Measurements from ENCODE around the gene ST13. TPM values are rescaled to one million over a fixed set of nuclear protein-coding genes. Genes with fewer than 3 reads are reported as not detected.

The ST13 gene
- polyA plus RNA-seq, 1 donor (not counting 4 experiments of a cell fraction or from before 2014, with no cell fraction given) = 185 TPM

DNA sequence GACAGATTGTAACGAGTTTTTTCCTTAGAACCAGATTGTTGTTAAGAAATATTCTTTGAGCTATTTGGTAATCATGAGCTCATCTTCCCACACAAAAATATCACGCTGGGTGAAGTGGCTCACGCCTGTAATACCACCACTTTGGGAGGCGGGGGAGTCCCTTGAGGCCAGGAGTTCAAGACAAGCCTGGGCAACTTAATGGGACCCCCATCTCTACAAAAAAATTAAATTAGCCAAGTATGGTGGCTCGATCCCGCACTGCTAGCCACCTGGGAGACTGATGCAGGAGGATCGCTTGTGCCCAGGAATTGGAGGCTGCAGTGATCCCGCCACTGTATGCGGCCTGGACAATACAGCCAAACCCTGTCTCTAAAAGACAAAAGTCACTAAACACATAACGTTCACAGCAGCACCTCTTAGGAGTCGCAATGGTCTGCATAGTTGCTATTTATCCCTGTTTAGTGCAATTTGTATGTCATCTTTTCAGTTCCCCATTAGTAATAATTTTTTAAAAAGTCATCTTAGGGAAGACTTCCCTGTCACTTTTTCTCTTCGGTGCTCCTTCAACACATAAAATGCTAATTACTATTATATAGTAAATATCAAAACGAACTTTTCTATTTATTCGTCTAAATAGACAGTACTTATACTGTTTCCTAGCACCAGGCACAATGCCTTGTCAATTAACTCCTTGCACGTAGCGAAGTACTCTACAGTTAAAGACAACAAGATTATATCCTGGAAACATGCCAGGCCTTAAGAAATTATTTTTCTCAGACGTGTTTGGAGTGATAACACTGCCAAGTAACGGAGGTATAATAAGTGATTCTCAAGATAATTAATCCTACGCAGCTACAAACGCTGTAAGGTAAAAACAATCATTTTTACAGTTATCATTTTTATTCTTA, 1.1 kb downstream of the ST13 start:
- Histone ChIP-seq H4K20me1 (ENCODE audit: control insufficient read depth, extremely low read depth, insufficient read depth, low read length) (no peaks in the 10 kb centered on the region), H3K4me1 (ENCODE audit: control insufficient read depth, extremely low read depth, insufficient read depth, low read length) (peaks cover 27% of the 10 kb centered on the region), H3K4me2 (ENCODE audit: control insufficient read depth, extremely low read depth, insufficient read depth, low read depth, low read length) (peak overlapping the region; percentile 87), H3K4me3 (ENCODE audit: control insufficient read depth in 2 of 3, extremely low read depth in 1 of 3, insufficient read depth in 2 of 3, low read depth in 1 of 3, low read length in 3 of 3) (peak overlapping the region; percentile 89 to 99 (median 95)), H3K36me3 (ENCODE audit: control insufficient read depth in 2 of 2, extremely low read depth in 1 of 2, insufficient read depth in 2 of 2, low read length in 2 of 2) (no peaks in the 10 kb centered on the region), H3K9ac (ENCODE audit: control insufficient read depth, extremely low read depth, insufficient read depth, low read length) (peak overlapping the region; percentile 97), H3K9me1 (ENCODE audit: control insufficient read depth, extremely low read depth, insufficient read depth, low read length) (no peaks in the 10 kb centered on the region), H3K27me3 (ENCODE audit: control insufficient read depth, extremely low read depth, insufficient read depth, low read length) (no peaks in the 10 kb centered on the region), H2AFZ (ENCODE audit: control insufficient read depth, low read length) (no peak overlapping the region), H3K79me2 (ENCODE audit: control insufficient read depth, insufficient read depth, low read length) (peaks cover 94% of the 10 kb centered on the region), H3K27ac (ENCODE audit: control insufficient read depth, insufficient read depth, low read length) (peak overlapping the region; percentile 98), H3K9me3 (ENCODE audit: control insufficient read depth, low read depth, low read length) (no peaks in the 10 kb centered on the region)
- DNase-seq (ENCODE audit: low read depth, low spot score) (no peak), FAIRE-seq (no peak)
- dilution Hi-C loops (cut with MboI; ENCODE audit: extremely low pct_ligation_motif_present, low sequenced_read_pairs) = no loop called here
- TF ChIP-seq, protein P1, sequence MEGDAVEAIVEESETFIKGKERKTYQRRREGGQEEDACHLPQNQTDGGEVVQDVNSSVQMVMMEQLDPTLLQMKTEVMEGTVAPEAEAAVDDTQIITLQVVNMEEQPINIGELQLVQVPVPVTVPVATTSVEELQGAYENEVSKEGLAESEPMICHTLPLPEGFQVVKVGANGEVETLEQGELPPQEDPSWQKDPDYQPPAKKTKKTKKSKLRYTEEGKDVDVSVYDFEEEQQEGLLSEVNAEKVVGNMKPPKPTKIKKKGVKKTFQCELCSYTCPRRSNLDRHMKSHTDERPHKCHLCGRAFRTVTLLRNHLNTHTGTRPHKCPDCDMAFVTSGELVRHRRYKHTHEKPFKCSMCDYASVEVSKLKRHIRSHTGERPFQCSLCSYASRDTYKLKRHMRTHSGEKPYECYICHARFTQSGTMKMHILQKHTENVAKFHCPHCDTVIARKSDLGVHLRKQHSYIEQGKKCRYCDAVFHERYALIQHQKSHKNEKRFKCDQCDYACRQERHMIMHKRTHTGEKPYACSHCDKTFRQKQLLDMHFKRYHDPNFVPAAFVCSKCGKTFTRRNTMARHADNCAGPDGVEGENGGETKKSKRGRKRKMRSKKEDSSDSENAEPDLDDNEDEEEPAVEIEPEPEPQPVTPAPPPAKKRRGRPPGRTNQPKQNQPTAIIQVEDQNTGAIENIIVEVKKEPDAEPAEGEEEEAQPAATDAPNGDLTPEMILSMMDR (optimal IDR thresholded peaks at IDR 0.05 in 1 of 3, IDR thresholded peaks at IDR 0.05 in 1 of 3, conservative IDR thresholded peaks at IDR 0.05 in 1 of 3; ENCODE audit: extremely low read depth in 1 of 3, insufficient read depth in 2 of 3, low read length in 3 of 3) = no peak
- TF ChIP-seq EZH2 (IDR thresholded peaks at IDR 0.05; ENCODE audit: low read length) = no peak

DNA sequence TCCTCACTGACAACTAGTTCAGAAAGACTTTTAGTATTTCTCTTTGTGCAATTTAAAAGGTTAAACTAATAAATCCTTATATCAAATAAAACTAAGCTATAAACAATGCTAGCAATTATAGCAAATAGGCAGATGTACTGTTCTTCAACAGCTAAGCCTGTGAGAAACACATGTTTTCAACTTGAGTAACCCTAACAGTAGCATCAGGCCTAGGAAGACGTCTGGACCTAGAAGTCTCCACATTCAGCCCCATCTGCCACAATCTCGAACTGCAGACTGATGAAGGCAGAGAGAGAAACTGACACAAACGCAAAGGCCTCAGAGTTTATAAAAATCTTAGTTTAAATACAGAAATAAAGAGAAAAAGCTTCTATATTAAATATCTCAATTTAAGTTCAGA, 2.5 kb downstream of the ST13 start:
- FAIRE-seq (no peak), DNase-seq (ENCODE audit: low read depth, low spot score) (no peak)
- no peak for TF ChIP-seq EZH2 (IDR thresholded peaks at IDR 0.05; ENCODE audit: low read length)
- TF ChIP-seq, protein P1 (optimal IDR thresholded peaks at IDR 0.05 in 1 of 3, IDR thresholded peaks at IDR 0.05 in 1 of 3, conservative IDR thresholded peaks at IDR 0.05 in 1 of 3; ENCODE audit: extremely low read depth in 1 of 3, insufficient read depth in 2 of 3, low read length in 3 of 3) = no peak
- H3K4me3 ChIP-seq (ENCODE audit: control insufficient read depth in 2 of 3, extremely low read depth in 1 of 3, insufficient read depth in 2 of 3, low read depth in 1 of 3, low read length in 3 of 3) = peak overlapping the region; percentile 2 to 99 (median 95)
- H2AFZ ChIP-seq (ENCODE audit: control insufficient read depth, low read length) = no peak overlapping the region
- no peaks in the 10 kb centered on the region for H4K20me1 ChIP-seq (ENCODE audit: control insufficient read depth, extremely low read depth, insufficient read depth, low read length)
- H3K4me2 ChIP-seq (ENCODE audit: control insufficient read depth, extremely low read depth, insufficient read depth, low read depth, low read length) = peak overlapping the region; percentile 87
- peak overlapping the region; percentile 59 for H3K27ac ChIP-seq (ENCODE audit: control insufficient read depth, insufficient read depth, low read length)
- peak overlapping the region; percentile 97 for H3K9ac ChIP-seq (ENCODE audit: control insufficient read depth, extremely low read depth, insufficient read depth, low read length)
- peaks cover 0 to 3% of the 10 kb centered on the region in 2 experiments for H3K36me3 ChIP-seq (ENCODE audit: control insufficient read depth in 2 of 2, extremely low read depth in 1 of 2, insufficient read depth in 2 of 2, low read length in 2 of 2)
- no peaks in the 10 kb centered on the region for H3K9me3 ChIP-seq (ENCODE audit: control insufficient read depth, low read depth, low read length)
- H3K79me2 ChIP-seq (ENCODE audit: control insufficient read depth, insufficient read depth, low read length) = peaks cover 92% of the 10 kb centered on the region
- peaks cover 26% of the 10 kb centered on the region for H3K4me1 ChIP-seq (ENCODE audit: control insufficient read depth, extremely low read depth, insufficient read depth, low read length)
- H3K9me1 ChIP-seq (ENCODE audit: control insufficient read depth, extremely low read depth, insufficient read depth, low read length) = no peaks in the 10 kb centered on the region
- dilution Hi-C loops (cut with MboI; ENCODE audit: extremely low pct_ligation_motif_present, low sequenced_read_pairs) = no loop called here
- H3K27me3 ChIP-seq (ENCODE audit: control insufficient read depth, extremely low read depth, insufficient read depth, low read length) = no peaks in the 10 kb centered on the region
